Spleen (tissue), 7 donors: ENCODE measurements around the gene NCL.

Source experiments
- CTCF ChIP-seq, 11 experiments: fragments of 200-600 bp in 7 of 11; fragments of 450-650 bp in 4 of 11; sonication (generic) in 4 of 11; IDR thresholded peaks in 8 of 11; conservative IDR thresholded peaks in 3 of 11; 1 replicate in 7 of 11; 2 replicates in 4 of 11; pipeline versions ENCODE4 v1.4.0 to v1.8.0; 2016 to 2021; ENCODE audit warnings: antibody characterized with exemption in 11 of 11, inconsistent platforms in 4 of 11, mild to moderate bottlenecking in 1 of 11
- POLR2A ChIP-seq, 3 donors: fragments of 450-650 bp; IDR thresholded peaks; one replicate each; pipeline ENCODE4 v1.5.1; 2017; ENCODE audit warnings: antibody characterized with exemption in 3 of 3, mild to moderate bottlenecking in 1 of 3
- POLR2AphosphoS5 ChIP-seq, 3 donors: sonication (generic); formaldehyde crosslinking; IDR thresholded peaks; one replicate each; pipeline ENCODE4 v1.5.1; 2017; ENCODE audit warnings: antibody characterized with exemption in 3 of 3
- donor health status: DM: no; HTN: no; CAD: no; lungs with moderate emphysema.
- donor health status: DM: no; HTN: no; CAD: no.
- donor health status: DM: no; HTN: no; CAD: no.

GRCh38 chr2:231413921-231414476 is 50.3 kb downstream of the NCL start:
- TF ChIP-seq CTCF (IDR thresholded peaks at IDR 0.05 in 8 of 11, conservative IDR thresholded peaks at IDR 0.05 in 3 of 11): no peak
- TF ChIP-seq POLR2A (IDR thresholded peaks at IDR 0.05): no peak
- TF ChIP-seq POLR2AphosphoS5 (IDR thresholded peaks at IDR 0.05): no peak
